Activated CD4-positive, alpha-beta T cell treated with anti-CD3 and anti-CD28 coated beads for 36 hours (primary cell): Measurements from ENCODE around the gene ZIM2. TPM values are rescaled to one million over a fixed set of nuclear protein-coding genes. Genes with fewer than 3 reads are reported as not detected.

Experiments
- ATAC-seq: fragments of 200-7000 bp; cut with Tn5 transposase; one replicate; pipeline ENCODE4 v1.10.0; 2021; ENCODE audit warnings: mild to moderate bottlenecking, moderate library complexity
- CTCF ChIA-PET: fragments of 350-600 bp; sonication (Branson Sonifier 250); formaldehyde crosslinking; loops from one replicate; lab custom pipeline; 2021; ENCODE audit warnings: antibody characterized with exemption; lab: Charles Lee
- POLR2A ChIA-PET: fragments of 350-600 bp; sonication (Branson Sonifier 250); formaldehyde crosslinking; loops from one replicate; lab custom pipeline; 2021; ENCODE audit warnings: antibody characterized with exemption, inconsistent platforms; lab: Charles Lee
- DNase-seq: peaks from one replicate; pipeline ENCODE4 v3.0.0-alpha.2; 2020
- H3K27ac Mint-ChIP-seq: one replicate; pipeline ENCODE4 v1.8.0; 2021; ENCODE audit warnings: mixed read lengths
- H3K27me3 Mint-ChIP-seq: one replicate; pipeline ENCODE4 v1.8.0; 2021; ENCODE audit warnings: mixed read lengths
- H3K36me3 Mint-ChIP-seq: one replicate; pipeline ENCODE4 v1.8.0; 2021; ENCODE audit warnings: low read depth, mixed read lengths
- H3K4me1 Mint-ChIP-seq: one replicate; pipeline ENCODE4 v1.8.0; 2021; ENCODE audit warnings: mixed read lengths
- H3K4me3 Mint-ChIP-seq: one replicate; pipeline ENCODE4 v1.8.0; 2021; ENCODE audit warnings: mild to moderate bottlenecking, moderate library complexity, mixed read lengths
- H3K9me3 Mint-ChIP-seq: one replicate; pipeline ENCODE4 v1.8.0; 2021; ENCODE audit warnings: low read depth, mixed read lengths
- intact Hi-C, 2 experiments: fragments of 100-400 bp; cut with DNase I in 1 of 2; cut with micrococcal nuclease in 1 of 2; formaldehyde crosslinking; loops; one replicate each; pipeline versions ENCODE4 v1.14.2 to v1.15.1; 2022 to 2024; cut with DNase I, micrococcal nuclease
- total RNA-seq, 2 experiments: library from RNA; stranded (reverse); gene quantifications; one replicate each; pipeline ENCODE4 v1.2.3, GENCODE V29; 2021

The ZIM2 gene
- total RNA-seq, 2 experiments from 2014 or later, result not detected

- H3K36me3 Mint-ChIP-seq, result peaks cover 3% of the 10 kb centered on the region
Observed at GRCh38 chr19:56823417-56823816, 17.1 kb downstream of the ZIM2 start.

DNA sequence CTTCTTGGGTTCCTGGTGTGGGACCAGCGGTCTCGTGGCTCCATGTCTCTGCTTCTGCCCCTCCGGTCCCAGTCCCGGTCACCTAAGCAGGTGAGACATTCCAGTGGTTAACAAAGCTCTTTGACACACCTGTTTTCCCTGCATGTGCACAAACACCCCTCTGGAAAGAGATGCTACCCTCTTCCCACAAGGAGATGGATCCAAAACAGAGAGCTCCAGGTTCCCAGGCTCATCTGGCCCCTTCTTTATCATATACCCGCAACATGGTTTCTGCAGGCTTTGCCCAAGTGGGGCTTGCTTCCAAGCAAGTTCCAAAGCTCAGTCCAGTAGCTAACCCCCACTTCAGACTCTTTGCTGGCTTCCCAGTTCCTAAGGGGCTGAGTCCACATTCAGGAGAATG is 17.8 kb downstream of the ZIM2 start:
- Mint-ChIP-seq H3K9me3 (peaks cover 30% of the 10 kb centered on the region), H3K36me3 (peaks cover 3% of the 10 kb centered on the region), H3K4me3 (no peak overlapping the region), H3K27me3 (no peaks in the 10 kb centered on the region), H3K4me1 (no peaks in the 10 kb centered on the region), H3K27ac (no peak overlapping the region)
- ChIA-PET POLR2A (no interaction called here), CTCF (no interaction called here)
- DNase-seq (no peak), ATAC-seq (no peak)
- intact Hi-C loops, result no loop called here

More at GRCh38 chr19:56823417-56823816, 17.1 kb downstream of the ZIM2 start:
- Mint-ChIP-seq H3K27ac (no peak overlapping the region), H3K9me3 (peaks cover 27% of the 10 kb centered on the region), H3K4me1 (no peaks in the 10 kb centered on the region), H3K4me3 (no peak overlapping the region), H3K27me3 (no peaks in the 10 kb centered on the region)
- DNase-seq, result no peak
- CTCF ChIA-PET, result no interaction called here
- intact Hi-C loops, result no loop called here
- POLR2A ChIA-PET, result no interaction called here
- no peak for ATAC-seq

DNA sequence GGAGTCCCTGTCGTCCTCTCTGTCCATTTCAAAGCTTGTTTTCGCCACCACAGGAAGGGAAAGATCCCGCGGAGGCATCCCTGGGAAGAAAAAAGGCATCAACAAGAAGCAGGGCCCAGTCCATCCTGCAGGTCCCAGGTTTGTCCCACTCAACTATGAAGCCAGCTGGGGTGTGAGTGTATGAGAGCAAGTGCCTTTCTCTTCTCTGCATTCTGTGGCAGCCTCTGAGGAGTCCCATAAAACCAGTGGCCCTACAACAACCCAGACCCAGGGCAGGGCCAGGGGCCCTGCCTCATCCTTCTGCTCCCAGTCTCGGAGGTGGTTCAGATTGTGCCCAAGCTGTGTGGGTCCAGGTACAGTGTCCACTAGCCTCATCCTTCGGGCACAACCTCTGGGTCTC is 18.9 kb downstream of the ZIM2 start:
- ATAC-seq, result no peak
- H3K27me3 Mint-ChIP-seq, result no peaks in the 10 kb centered on the region
- H3K4me3 Mint-ChIP-seq, result no peak overlapping the region
- intact Hi-C loops, result no loop called here
- POLR2A ChIA-PET, result no interaction called here
- peaks cover 3% of the 10 kb centered on the region for H3K36me3 Mint-ChIP-seq
- H3K27ac Mint-ChIP-seq, result no peak overlapping the region
- no peak for DNase-seq
- peaks cover 33% of the 10 kb centered on the region for H3K9me3 Mint-ChIP-seq
- no peaks in the 10 kb centered on the region for H3K4me1 Mint-ChIP-seq
- CTCF ChIA-PET, result interaction anchor here (0.8 kb wide), 1 partner anchor 277 kb away, joined by 3 read pairs; no protein-coding TSS in a partner anchor

DNA sequence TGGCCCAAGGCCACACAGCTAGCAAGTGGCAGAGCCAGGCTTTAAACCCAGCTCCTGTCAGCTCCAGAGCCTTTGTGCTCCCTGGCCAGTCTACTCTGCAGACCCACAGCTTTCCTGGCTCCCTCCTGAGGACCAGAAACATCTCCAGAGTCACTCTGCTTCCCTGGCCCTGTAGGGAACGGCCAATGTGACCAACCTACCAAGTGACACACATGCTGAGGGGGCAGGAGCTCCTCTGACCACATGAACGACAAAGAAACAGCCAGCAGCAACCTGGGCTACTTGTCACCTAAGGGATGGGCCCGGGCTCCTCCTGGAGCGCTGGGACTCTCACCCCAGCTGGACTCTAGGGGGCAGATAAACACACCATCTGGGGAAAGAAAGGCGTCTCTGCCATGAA is 19.3 kb downstream of the ZIM2 start:
- CTCF ChIA-PET, result interaction anchor here (0.5 to 0.8 kb wide), 2 partner anchors 15 to 277 kb away, joined by 3 to 4 read pairs; no protein-coding TSS in a partner anchor
- Mint-ChIP-seq H3K9me3 (peaks cover 32% of the 10 kb centered on the region), H3K27ac (no peak overlapping the region), H3K27me3 (no peaks in the 10 kb centered on the region), H3K36me3 (peaks cover 3% of the 10 kb centered on the region), H3K4me3 (no peak overlapping the region), H3K4me1 (no peaks in the 10 kb centered on the region)
- intact Hi-C loops, result no loop called here
- DNase-seq, result no peak
- POLR2A ChIA-PET, result no interaction called here
- ATAC-seq, result no peak

DNA sequence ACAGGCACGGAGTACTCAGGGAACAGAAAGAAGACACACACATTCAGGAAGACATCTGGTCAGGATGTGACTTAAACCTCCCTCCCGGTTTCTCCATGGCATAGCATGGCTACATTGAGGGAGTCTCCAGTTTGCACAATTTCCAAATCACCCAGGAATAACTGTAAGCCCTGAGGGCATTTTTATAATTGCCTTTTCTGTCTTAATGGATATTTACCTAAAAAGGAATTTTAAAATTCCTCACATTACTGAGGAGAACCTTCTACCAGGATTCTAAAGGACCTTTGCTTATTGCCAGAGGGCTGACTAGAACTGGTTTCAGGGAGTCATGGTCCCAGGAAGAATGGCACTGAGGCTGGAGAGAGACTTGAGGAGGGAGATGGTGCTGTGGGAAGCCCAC is 21.4 kb downstream of the ZIM2 start:
- Mint-ChIP-seq H3K9me3 (peaks cover 46% of the 10 kb centered on the region), H3K4me3 (no peak overlapping the region), H3K36me3 (peaks cover 3% of the 10 kb centered on the region), H3K27me3 (no peaks in the 10 kb centered on the region), H3K27ac (no peak overlapping the region), H3K4me1 (no peaks in the 10 kb centered on the region)
- ATAC-seq (no peak), DNase-seq (no peak)
- ChIA-PET CTCF (no interaction called here), POLR2A (no interaction called here)
- intact Hi-C loops, result no loop called here

DNA sequence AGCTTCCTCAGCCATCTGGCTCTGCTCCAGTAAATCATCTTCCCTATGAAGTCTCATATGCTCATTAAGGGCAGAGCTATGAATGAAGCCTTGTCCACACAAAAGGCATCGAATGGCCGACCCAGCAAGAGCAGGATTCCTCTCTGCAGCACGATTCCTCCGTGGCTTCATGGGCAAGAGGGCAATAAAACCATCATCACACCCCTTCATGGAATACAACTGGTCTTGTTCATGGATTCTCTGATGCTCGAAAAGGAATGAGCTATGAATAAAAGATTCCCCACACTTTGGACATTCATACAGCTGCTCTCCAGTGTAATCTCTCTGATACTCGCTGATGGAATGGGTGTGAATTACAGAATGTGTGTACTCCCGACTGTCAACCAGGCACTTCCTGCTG is 25.9 kb downstream of the ZIM2 start:
- Mint-ChIP-seq H3K27ac (no peak overlapping the region), H3K4me3 (no peak overlapping the region), H3K27me3 (no peaks in the 10 kb centered on the region), H3K4me1 (no peaks in the 10 kb centered on the region), H3K9me3 (peaks cover 39% of the 10 kb centered on the region), H3K36me3 (peaks cover 3% of the 10 kb centered on the region)
- CTCF ChIA-PET, result no interaction called here
- intact Hi-C loops, result no loop called here
- DNase-seq (no peak), ATAC-seq (no peak)
- POLR2A ChIA-PET, result no interaction called here

GRCh38 chr19:56813531-56813930 is 27.0 kb downstream of the ZIM2 start:
- POLR2A ChIA-PET, result interaction anchor here (0.6 kb wide), 1 partner anchor 228 kb away, joined by 3 read pairs; no protein-coding TSS in a partner anchor
- CTCF ChIA-PET, result no interaction called here
- DNase-seq, result no peak
- H3K4me3 Mint-ChIP-seq, result no peak overlapping the region
- H3K4me1 Mint-ChIP-seq, result no peaks in the 10 kb centered on the region
- no peak overlapping the region for H3K27ac Mint-ChIP-seq
- intact Hi-C loops, result no loop called here
- no peaks in the 10 kb centered on the region for H3K27me3 Mint-ChIP-seq
- peaks cover 39% of the 10 kb centered on the region for H3K9me3 Mint-ChIP-seq
- H3K36me3 Mint-ChIP-seq, result no peaks in the 10 kb centered on the region
- ATAC-seq, result no peak

DNA sequence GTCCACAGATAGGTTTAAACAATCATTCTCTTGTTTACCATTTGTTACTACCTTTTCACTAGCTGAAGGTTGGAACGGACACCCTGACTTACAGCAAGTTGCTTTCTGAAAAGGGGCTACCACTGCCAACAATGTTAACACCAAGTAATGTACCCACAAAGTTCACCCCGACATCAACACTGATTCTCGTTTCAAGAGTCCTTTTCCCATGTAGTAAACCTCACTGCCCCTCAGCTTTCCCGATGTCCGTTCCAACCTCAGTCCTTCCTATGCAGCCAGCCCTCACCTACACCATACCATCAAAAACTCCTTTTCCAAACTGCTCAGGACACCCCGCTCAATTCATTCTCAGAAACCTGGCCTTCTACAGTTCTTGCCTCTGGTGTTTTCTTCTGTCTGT is 29.0 kb downstream of the ZIM2 start:
- Mint-ChIP-seq H3K9me3 (peaks cover 36% of the 10 kb centered on the region), H3K36me3 (no peaks in the 10 kb centered on the region), H3K27ac (no peak overlapping the region), H3K27me3 (no peaks in the 10 kb centered on the region), H3K4me3 (no peak overlapping the region), H3K4me1 (no peaks in the 10 kb centered on the region)
- intact Hi-C loops, result no loop called here
- no peak for DNase-seq
- ATAC-seq, result no peak
- ChIA-PET POLR2A (no interaction called here), CTCF (no interaction called here)

DNA sequence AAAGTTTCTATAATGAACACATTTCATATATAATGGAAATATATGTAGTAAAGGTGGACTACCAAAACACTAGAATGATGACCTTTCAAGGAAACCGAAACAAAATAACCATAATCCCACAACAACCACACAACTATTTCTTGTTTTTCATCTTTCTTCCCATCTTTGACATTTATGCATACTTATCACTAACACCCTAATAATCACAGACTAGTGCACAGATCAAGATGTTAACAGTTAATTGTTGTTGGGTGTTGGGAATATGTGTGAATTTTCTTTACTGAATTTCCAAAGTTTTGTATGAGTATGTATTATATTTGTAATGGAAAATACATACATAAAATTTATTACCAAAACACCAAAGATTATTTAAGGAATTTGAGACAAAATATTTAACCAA is 30.3 kb downstream of the ZIM2 start:
- ChIA-PET CTCF (no interaction called here), POLR2A (no interaction called here)
- ATAC-seq (no peak), DNase-seq (no peak)
- H3K27ac Mint-ChIP-seq, result no peak overlapping the region
- no peaks in the 10 kb centered on the region for H3K36me3 Mint-ChIP-seq
- no peaks in the 10 kb centered on the region for H3K4me1 Mint-ChIP-seq
- no peak overlapping the region for H3K4me3 Mint-ChIP-seq
- H3K27me3 Mint-ChIP-seq, result no peaks in the 10 kb centered on the region
- peaks cover 34% of the 10 kb centered on the region for H3K9me3 Mint-ChIP-seq
- intact Hi-C loops, result no loop called here

DNA sequence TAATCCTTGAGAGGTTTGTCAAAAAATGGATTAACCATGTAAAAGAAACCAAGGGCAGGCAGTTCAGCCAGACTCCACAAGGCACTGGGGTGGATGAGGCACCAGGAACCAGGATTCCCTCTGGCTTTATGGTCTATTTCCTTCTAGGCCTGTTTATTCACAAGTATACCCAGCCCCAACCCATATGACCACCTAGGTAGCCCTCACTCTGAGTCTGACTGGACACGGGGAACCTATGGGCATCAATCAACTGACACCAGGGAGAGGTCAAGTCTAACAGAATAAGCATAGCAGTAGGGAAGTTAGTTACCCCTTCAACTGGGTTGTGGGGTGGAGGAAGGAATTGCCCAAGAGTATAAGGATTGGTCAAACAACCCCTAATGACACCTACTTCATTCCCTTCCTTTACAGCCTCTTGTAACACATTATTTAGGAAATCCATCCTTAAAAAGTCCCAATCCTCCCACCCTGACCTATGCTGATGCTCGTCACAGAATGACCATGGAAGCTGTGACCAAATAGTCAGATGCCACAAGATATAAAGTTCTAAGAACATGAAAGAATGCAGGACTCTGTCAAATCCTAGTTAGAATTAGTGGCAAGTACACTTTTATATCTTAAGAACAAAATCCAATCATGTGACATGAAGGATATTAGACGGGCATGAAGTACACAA is 31.7 kb downstream of the ZIM2 start:
- Mint-ChIP-seq H3K27me3 (no peaks in the 10 kb centered on the region), H3K36me3 (no peaks in the 10 kb centered on the region), H3K9me3 (peaks cover 28% of the 10 kb centered on the region), H3K27ac (no peak overlapping the region), H3K4me1 (no peaks in the 10 kb centered on the region), H3K4me3 (no peak overlapping the region)
- DNase-seq (no peak), ATAC-seq (no peak)
- intact Hi-C loops, result no loop called here
- POLR2A ChIA-PET, result no interaction called here
- CTCF ChIA-PET, result no interaction called here

DNA sequence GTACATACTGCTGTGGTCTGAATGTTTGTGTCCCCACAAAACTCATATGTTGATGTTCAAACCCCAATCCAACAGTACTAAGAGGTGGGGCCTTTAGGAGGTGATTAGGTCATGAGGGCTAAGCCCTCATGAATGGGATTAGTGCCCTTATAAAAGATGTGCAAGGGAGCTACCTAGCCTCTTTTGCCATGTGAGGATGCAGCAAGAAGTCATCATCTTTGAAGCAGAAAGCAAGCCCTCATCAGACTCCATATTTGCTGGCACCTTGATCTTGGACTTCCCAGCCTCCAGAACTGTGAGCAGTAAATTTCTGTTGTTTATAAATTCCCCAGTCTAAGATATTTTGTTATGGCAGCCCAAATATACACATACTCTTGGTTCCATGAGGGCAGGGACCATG is 33.9 kb downstream of the ZIM2 start:
- peaks cover 32% of the 10 kb centered on the region for H3K9me3 Mint-ChIP-seq
- ATAC-seq (no peak), DNase-seq (no peak)
- H3K27me3 Mint-ChIP-seq, result no peaks in the 10 kb centered on the region
- no peaks in the 10 kb centered on the region for H3K4me1 Mint-ChIP-seq
- ChIA-PET POLR2A (no interaction called here), CTCF (interaction anchor here (0.7 kb wide), 1 partner anchor 14 kb away, joined by 4 read pairs; no protein-coding TSS in a partner anchor)
- H3K27ac Mint-ChIP-seq, result no peak overlapping the region
- H3K4me3 Mint-ChIP-seq, result no peak overlapping the region
- no peaks in the 10 kb centered on the region for H3K36me3 Mint-ChIP-seq
- intact Hi-C loops, result no loop called here

DNA sequence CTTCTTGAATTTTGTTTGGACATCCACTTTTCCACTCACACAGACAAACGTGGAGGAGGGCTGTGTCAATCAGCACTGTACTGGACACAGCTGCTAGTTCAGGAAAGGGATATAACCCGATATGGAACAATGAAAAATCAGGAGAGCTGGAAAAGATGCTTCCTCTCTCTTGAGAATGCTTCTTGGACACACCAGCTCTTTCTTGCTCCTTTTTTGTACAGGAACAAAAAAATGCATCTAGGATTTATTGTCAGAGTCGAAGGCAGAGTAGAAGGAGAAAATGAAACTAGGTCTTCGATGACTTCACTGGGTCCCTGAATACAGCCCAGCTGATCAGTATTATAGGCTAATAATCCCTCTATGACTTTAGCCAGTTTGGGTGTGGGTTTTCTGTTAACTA is 62.2 kb downstream of the ZIM2 start:
- H3K4me1 Mint-ChIP-seq, result no peaks in the 10 kb centered on the region
- ChIA-PET CTCF (interaction anchor here (0.7 kb wide), 1 partner anchor 20 kb away, joined by 3 read pairs; no protein-coding TSS in a partner anchor), POLR2A (no interaction called here)
- no peak overlapping the region for H3K27ac Mint-ChIP-seq
- H3K9me3 Mint-ChIP-seq, result peaks cover 51% of the 10 kb centered on the region
- ATAC-seq, result no peak
- intact Hi-C loops, result no loop called here
- no peaks in the 10 kb centered on the region for H3K36me3 Mint-ChIP-seq
- H3K4me3 Mint-ChIP-seq, result no peak overlapping the region
- no peaks in the 10 kb centered on the region for H3K27me3 Mint-ChIP-seq
- no peak for DNase-seq
